GM21447 (cell line): ENCODE results near the gene MICALL1.

ENCODE experiments used
- ATAC-seq: cut with Tn5 transposase; IDR thresholded peaks from one replicate; pipeline ENCODE4 v1.9.1; 2021; ENCODE audit not compliant: unreplicated experiment

MICALL1 gene, protein sequence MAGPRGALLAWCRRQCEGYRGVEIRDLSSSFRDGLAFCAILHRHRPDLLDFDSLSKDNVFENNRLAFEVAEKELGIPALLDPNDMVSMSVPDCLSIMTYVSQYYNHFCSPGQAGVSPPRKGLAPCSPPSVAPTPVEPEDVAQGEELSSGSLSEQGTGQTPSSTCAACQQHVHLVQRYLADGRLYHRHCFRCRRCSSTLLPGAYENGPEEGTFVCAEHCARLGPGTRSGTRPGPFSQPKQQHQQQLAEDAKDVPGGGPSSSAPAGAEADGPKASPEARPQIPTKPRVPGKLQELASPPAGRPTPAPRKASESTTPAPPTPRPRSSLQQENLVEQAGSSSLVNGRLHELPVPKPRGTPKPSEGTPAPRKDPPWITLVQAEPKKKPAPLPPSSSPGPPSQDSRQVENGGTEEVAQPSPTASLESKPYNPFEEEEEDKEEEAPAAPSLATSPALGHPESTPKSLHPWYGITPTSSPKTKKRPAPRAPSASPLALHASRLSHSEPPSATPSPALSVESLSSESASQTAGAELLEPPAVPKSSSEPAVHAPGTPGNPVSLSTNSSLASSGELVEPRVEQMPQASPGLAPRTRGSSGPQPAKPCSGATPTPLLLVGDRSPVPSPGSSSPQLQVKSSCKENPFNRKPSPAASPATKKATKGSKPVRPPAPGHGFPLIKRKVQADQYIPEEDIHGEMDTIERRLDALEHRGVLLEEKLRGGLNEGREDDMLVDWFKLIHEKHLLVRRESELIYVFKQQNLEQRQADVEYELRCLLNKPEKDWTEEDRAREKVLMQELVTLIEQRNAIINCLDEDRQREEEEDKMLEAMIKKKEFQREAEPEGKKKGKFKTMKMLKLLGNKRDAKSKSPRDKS

DNA sequence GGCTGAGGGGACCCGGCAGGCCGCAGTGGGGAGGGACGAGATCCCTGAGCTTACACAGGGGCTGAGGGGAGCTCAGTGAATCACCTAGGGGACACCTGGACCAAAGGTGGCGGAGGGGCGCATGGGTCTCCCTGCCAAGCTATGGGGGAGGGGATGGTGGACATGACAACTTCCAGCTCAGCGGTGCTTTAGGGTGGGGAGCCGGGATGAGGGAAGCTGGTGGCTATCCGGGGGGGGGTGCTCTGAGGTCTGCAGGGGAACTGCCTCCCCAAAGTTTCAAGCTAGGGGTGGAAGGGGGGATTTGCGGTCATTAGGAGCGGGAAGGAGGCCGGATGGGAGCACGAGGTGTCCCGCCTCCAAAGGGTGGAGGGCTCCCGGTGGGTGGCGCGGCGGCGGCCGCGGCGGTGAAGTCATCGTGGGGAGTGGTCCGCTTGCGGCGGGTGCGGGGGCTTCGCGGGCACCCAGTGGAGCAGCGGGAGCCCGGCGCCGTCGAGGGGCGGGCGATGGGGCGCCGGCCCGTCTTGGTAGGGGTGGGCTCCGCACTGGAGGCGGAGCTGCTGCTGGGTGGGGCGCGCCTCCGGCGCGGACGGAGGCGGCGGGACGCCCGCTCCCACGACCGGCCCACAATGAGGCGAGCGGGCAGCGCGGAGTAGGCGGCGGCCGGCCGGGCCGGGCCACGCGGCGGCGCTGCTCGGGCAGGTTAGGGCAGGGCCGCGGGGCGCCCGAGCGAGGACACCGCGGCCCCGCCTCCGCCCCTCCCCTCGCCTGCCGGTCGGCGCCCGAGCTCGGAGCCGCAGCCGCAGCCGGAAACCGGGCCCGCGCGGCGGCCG lies at the start of gene MICALL1:
Gene MICALL1 (plus strand): TSS at position 764 of the 830 bp plus-strand sequence. CDS start 126 bp downstream, outside the sequence.
- ATAC-seq = peak; percentile 59

DNA sequence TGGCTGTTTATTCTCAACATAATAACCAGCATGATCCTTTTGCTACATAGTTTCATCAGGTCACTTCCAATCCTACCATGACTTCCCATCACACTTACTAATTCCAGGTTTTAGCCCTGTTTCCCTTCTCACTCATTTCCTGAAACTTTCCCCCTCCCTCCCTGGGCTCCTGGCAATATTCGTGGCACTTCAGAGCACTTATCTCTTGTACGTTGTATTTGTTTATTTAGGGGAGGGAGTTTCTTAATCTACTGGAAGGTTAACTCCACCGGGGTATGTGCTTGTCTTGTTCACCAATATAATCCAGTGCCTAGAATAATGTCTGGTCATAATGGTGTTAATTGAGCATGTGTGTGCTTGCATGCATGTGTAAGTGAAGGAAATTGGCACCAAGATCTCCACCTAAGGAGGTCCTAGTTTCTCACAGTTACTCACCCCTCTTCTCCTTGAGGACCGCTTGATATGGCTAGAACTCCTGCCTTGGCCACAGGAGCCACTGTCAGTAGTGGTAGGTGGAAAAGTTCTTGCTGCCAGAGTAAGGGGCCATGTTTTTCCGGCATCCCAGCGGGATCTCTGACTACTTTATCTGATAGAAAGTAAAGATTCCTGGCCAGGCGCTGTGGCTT lies 45.2 kb upstream of the MICALL1 start:
- ATAC-seq = no peak

DNA sequence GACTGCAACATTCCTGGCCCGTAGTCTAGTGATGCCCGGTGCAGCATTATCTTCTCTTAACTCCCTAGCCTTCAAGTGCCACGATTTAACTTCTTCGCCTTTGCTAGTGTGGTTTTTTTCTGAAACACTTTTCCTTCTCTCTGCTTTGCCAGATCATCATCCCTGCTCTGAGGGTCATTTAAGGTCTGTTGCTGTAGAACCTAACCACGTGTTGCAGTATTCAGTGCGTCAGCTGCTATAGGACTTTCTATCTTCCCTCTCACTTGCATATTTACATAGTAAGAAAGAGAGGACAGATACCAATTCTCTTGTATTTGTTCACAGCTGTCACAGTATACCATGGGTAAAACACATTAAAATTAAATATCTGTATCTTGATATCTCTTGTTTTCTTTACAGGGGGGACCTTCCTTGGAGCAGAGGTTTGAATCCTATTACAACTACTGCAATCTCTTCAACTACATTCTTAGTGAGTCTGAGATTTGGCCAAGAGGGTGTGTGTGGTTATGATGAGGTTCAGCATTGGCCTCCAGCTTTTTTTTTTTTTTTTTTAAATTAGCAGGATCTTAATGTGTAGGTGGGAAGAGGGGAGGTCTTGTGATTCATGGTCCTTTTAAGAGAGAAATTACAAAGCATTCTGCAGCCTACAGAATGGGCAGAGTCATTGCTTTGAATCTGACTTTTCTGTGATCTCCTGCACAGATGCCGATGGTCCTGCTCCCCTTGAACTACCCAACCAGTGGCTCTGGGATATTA lies 43.3 kb upstream of the MICALL1 start:
- no peak for ATAC-seq

DNA sequence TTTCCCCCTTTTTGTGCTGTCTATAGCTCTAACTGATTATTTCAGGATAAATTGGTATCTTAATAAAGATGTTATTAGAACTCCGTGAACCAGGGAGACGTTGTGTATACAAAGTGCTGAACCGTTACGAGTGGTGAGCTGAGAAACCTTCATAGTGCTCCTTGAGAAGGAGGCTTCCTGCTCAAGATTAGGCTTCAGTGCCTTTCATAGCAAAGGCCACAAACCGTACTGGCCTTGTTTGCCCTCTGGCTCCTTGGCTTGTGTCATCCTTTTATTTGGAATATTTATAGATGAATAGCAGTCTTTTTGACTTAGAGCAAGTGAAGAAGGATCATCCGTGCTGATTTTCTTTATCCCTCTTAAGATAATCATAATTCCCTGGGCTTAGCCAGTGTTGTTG lies 40.6 kb upstream of the MICALL1 start:
- ATAC-seq = no peak

DNA sequence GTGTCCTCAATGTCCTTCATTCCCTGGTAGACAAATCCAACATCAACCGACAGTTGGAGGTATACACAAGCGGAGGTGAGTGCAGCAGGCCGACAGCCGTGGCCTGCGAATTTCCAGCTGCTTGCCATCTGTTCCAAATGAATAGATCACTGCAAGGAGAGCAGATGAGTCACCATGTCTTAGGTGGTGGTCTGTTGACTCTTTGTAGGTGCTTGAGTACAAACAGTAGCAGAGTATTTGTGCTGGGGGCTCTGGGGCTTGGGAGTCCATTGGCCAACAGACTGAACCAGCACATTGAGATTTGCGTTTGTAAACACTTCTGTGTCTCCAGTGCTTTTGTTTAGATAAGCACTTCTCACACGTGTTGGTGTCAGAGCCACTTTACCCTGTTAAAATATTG lies 35.8 kb upstream of the MICALL1 start:
- ATAC-seq = no peak

DNA sequence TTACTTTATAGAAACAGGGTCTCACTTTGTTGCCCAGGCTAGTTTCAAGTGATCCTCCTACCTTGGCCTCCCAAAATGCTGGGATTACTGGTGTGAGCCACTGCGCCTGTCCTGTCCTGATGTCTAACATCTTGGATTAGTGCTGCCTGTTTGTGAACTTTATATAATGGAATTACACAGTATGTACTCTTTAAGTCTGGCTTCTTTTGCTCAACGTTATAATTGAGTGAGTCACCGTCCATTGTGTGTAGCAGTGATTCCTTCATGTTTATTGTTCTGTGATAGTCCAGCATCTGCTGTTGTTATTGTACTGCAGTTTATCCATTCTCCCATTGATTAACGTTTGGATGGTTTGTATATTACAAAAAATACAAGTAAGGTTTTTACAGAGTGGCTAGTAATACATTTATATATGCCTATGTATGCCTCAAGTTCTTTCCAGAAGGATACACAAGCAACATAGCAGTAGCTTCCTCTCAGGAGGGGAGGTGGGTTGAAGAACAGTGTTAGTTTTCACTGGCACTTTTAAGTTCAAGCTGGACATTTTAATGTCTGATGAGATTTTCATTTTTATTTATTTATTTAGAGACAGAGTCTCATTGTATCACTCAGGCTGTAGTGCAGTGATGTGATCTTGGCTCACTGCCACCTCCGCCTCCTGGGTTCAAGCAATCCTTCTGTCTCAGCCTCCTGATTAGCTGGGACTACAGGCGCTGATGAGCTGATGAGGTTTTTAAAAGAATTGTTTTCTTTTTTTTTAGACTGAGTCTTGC lies 25.2 kb upstream of the MICALL1 start:
- ATAC-seq = no peak

DNA sequence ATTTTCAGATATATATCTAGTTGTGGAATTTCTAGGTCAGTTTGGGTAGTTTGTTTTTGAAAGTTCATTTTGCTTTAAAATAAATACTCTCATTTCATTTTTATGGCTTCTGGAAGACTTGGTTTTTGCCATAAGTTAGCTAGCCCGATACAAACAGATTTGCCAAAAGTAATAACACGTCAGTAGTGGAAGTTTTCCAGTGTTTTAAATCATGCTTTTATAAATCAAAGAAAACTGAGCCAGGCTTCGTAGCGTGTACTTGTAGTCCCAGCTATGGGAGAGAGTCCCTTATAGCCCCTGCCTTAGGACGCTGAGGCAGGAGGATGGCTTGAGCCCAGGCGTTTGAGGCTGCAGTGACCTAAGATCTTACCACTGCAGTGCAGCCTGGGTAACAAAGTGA lies 21.7 kb upstream of the MICALL1 start:
- no peak for ATAC-seq

DNA sequence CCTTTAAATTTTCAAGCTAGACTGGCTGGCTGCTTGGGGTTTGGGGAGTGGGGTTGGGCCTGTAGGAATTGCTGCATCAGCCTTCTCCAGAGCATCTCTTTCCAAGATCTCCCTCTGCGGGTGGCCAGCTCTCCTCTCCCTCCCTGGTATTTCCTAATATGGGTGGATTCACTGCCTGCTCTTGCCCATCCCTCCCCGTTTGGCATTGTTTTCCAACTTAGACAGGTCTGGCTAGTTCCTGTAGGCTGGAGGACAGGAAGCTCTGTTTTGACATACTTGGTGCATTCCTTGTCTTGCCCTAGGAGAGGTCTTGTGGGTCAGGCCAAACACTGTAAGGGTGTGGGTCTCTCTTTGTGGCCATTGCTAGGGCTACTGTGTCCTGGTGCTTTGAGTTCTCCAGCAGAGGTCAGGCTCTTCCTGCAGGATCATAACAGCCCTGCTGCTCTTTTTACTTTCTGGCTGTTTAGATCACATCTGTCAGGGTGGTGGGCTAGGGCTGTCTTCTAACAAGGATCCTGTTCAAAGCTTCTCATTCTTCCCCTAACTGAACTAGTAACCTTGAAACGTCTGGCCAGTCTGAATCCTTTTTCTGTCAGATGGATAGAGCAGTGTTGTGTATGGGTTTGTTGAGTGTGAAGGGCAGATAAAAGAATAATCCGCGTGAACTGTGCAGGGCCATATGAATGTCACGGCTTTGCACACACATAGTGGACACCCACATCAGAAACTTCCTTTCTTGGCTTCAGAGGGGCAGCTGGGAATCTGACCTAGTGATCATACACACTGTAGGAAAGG lies 18.3 kb upstream of the MICALL1 start:
- ATAC-seq = no peak

DNA sequence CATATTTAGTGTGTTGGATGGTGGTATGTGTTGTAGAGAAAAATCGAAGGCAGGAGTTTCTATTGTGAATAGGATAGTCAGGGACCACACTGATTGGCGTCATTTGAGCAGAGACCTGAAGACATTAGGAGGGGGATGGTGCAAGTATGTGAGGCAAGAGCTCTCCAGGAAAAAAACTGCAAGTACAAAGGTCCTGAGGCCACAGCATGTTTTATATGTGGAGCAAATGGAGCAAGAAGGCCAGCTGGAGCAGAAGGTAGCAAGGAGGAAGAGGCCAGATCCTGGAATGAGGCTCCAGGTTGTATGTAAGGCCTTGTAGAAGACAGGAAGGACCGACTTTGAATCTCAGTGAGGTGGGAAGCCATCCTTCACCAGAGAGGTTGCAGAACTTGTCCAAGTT lies 14.2 kb upstream of the MICALL1 start:
- ATAC-seq = no peak

DNA sequence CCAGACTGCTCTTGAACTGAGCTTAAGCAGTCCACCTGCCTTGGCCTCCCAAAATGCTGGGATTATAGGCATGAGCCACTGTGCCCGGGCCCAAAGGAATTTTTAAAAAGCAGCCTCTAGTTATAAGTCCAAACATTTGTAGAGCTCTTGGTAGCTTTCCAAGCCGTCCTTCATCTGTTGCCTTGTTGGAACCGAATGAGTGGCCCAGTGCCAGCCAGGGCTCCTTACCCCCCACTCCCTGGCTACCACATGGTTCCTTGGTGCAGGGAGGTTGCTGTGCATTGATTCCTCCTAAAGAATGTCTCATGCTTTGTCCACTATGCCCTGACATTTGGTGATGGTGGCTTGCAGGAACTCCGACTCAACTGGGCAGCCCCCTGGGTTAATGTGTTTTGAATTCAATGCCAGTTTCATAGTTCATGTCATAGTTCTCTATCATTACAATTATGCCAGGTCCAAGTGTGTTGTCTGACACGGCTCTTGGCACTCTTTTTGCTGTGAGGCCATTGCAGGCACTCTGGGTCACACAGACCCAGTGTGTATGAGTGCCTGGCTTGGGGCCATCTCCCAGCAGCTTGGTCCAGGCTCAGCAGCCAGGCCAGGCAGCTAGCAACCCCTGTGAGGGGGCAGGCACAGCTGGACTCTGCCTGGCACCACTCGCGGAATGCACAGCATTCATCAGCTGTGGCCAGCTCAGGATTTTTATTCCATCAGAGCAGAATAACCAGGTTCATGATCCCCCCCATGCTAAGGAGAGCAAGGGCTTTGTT lies 13.3 kb upstream of the MICALL1 start:
- ATAC-seq = no peak

DNA sequence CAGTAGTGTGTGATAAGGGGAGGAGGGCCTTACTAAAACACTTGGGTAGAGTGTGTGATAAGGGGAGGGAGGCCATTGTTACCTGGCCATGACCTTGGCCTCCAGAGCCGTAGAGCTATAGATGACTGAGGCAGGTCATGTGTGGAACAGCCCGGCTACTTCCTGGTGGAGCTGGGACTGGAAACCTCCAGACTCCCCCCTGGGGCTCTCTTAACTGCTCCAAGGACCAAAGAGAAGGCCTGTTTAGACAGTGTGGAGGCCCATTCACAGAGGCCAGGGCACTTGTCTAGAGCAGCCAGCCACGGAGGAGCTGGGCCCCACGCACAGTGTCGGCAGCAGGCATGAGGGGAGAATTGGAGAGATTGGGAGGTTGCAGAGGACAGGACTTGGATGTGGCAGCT lies 12.5 kb upstream of the MICALL1 start:
- ATAC-seq = no peak

DNA sequence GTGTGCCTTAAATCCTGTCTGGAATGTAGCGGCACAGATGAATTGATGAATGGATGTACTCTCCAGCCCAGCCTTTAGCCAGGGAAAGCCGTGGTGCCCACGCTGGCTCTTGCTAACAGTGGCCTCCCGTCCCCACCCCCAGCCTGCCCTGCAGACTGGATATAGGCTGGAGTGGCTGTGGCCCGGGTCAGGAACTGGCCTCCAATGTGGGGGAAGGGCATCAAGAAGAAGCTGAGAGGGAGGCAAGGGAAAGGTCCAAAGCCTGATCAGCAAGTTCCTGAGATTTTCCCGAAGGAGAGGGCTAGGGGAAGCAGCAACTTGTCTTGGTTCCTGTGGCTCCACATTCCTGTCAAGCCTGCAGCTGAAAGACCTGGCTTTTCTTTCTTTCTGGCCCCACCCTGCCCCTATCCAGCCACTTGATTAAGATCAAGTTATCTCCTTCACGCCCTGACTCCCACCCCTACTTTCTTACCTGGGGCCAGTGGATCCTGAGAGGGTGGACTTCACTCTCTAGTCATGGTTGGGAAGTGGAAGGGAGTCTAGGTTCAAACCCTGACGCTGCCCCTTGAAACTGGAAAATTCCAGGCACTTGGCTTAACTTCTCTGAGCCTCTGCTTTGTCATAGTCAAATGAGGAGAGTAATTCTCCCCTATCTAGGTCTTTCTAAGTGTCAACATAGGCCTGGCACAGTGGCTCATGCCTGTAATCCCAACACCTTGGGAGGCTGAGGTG lies 11.0 kb upstream of the MICALL1 start:
- no peak for ATAC-seq

DNA sequence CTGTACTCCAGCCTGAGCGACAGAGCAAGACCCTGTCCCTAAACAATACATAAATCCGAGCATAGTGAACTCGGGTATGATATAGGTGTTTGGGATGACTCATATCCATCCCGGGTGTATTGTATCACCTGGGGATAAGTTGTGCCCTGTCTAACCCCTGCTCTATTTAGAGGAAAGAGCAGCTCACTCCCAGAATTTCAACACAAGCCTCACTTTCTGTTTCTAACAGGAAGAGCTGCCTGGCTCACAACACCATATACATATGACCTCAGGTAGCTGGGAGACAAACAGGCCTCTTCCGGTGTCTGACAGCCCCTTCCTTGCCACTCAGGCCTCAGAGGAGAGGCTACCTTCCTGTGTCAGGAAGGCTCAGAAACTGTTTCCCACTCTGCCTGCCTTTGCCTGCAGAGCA lies 9.9 kb upstream of the MICALL1 start:
- peak; percentile 93 for ATAC-seq

DNA sequence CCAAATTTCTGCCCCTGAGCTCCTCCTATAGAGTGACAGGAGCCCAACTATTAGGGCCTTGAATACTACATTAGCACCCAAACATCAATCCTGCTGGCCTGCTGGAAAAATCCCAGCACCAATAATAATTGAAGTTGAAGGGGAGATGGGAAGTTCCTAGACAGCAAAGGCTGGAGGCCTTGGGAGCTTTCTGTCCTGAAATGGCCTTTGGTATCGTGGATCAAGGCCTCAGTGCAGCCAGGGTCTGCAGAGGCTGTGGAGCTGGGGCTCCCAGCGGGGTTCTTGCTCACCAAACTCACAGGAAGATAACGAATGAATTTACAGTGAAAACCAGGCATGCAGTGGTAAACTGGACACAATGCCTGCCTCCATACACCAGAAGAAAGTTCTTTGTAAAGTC lies 9.2 kb upstream of the MICALL1 start:
- no peak for ATAC-seq

DNA sequence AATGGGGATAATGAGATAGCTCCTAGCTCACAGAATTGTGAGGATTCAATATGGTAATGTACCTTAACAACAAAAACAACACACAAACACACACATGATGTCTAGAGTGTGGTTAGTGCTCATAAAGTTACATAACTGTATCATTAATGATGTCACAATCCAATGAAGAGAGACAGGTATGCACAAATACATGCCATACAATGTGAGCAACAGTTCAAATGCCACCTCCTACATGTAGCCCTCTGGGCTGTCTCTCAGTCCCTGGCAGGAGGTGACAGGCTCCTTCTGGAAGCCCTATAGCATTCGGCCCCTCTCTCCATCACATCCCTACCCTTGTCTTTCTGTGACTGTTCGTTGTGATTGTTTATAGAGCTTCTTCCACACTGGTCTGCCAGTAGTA lies 8.3 kb upstream of the MICALL1 start:
- no peak for ATAC-seq

DNA sequence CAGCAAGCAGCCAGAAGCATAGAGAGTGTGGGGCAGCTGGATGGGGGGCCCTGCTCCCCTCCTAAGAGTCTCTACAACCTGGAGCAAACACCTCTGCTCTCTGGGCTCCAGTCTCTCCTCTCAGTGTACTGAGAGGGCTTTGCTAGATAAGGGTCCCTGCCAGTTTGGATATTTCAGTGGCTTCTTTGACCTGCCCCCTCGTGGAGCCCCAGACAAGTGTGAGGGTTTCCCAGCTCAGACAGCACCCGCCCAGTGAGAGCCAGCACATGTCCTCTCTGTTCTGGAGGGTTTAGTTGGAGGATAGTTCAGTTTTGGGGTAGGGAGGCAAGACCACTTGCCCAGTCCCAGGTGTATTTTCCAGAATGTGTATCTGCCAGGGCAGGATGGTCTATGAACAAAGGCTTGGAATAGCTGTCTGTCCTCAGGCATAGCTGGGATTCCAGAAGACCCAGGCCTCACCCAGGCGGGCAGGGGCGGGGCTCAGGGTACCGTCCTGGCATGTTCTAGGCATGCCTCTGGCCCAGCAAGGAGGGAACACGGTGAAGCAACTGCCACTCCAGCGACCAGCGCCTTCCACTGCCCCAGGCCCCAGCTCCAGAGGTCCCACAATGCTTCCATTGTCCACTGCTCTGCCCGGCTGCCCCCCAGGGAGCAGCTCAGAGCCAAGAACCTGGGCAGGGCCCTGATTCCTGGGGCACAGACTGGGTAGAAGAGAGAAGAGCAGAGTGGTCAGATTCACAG lies 7.5 kb upstream of the MICALL1 start:
- ATAC-seq = no peak
